ENCODE measurements around the gene NPEPPS. TPM values are rescaled to one million over a fixed set of nuclear protein-coding genes. Genes with fewer than 3 reads are reported as not detected.

NPEPPS gene
- total and polyA plus RNA-seq, 2 of the 8 experiments (the other 6 are each of a cell fraction or from before 2014, with no cell fraction given): 53.6 to 118 TPM

DNA sequence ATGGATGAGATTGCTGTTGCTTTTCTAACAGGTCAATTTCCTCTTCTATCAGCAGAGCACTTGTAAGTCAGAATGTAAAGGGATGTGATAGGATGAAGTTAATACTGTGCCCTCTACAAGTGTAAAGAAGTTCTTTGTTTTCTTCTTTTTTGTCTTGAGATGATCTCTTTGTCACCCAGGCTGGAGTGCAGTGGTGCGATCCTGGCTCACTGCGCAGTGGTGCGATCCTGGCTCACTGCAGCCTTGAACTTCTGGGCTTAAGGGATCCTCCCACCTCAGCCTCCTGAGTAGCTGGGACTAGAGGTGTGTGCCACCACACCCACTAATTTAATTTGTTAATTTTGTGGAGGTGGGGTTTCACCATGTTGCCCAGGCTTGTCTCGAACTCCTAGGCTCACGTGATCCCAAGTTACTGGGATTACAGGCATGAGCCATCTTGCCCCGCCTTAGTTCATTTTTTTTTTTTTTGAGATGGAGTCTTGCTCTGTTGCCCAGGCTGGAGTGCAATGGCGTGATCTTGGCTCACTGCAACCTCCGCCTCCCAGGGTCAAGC is 97.2 kb downstream of the NPEPPS start (continued):
- TF ChIP-seq, protein P1, sequence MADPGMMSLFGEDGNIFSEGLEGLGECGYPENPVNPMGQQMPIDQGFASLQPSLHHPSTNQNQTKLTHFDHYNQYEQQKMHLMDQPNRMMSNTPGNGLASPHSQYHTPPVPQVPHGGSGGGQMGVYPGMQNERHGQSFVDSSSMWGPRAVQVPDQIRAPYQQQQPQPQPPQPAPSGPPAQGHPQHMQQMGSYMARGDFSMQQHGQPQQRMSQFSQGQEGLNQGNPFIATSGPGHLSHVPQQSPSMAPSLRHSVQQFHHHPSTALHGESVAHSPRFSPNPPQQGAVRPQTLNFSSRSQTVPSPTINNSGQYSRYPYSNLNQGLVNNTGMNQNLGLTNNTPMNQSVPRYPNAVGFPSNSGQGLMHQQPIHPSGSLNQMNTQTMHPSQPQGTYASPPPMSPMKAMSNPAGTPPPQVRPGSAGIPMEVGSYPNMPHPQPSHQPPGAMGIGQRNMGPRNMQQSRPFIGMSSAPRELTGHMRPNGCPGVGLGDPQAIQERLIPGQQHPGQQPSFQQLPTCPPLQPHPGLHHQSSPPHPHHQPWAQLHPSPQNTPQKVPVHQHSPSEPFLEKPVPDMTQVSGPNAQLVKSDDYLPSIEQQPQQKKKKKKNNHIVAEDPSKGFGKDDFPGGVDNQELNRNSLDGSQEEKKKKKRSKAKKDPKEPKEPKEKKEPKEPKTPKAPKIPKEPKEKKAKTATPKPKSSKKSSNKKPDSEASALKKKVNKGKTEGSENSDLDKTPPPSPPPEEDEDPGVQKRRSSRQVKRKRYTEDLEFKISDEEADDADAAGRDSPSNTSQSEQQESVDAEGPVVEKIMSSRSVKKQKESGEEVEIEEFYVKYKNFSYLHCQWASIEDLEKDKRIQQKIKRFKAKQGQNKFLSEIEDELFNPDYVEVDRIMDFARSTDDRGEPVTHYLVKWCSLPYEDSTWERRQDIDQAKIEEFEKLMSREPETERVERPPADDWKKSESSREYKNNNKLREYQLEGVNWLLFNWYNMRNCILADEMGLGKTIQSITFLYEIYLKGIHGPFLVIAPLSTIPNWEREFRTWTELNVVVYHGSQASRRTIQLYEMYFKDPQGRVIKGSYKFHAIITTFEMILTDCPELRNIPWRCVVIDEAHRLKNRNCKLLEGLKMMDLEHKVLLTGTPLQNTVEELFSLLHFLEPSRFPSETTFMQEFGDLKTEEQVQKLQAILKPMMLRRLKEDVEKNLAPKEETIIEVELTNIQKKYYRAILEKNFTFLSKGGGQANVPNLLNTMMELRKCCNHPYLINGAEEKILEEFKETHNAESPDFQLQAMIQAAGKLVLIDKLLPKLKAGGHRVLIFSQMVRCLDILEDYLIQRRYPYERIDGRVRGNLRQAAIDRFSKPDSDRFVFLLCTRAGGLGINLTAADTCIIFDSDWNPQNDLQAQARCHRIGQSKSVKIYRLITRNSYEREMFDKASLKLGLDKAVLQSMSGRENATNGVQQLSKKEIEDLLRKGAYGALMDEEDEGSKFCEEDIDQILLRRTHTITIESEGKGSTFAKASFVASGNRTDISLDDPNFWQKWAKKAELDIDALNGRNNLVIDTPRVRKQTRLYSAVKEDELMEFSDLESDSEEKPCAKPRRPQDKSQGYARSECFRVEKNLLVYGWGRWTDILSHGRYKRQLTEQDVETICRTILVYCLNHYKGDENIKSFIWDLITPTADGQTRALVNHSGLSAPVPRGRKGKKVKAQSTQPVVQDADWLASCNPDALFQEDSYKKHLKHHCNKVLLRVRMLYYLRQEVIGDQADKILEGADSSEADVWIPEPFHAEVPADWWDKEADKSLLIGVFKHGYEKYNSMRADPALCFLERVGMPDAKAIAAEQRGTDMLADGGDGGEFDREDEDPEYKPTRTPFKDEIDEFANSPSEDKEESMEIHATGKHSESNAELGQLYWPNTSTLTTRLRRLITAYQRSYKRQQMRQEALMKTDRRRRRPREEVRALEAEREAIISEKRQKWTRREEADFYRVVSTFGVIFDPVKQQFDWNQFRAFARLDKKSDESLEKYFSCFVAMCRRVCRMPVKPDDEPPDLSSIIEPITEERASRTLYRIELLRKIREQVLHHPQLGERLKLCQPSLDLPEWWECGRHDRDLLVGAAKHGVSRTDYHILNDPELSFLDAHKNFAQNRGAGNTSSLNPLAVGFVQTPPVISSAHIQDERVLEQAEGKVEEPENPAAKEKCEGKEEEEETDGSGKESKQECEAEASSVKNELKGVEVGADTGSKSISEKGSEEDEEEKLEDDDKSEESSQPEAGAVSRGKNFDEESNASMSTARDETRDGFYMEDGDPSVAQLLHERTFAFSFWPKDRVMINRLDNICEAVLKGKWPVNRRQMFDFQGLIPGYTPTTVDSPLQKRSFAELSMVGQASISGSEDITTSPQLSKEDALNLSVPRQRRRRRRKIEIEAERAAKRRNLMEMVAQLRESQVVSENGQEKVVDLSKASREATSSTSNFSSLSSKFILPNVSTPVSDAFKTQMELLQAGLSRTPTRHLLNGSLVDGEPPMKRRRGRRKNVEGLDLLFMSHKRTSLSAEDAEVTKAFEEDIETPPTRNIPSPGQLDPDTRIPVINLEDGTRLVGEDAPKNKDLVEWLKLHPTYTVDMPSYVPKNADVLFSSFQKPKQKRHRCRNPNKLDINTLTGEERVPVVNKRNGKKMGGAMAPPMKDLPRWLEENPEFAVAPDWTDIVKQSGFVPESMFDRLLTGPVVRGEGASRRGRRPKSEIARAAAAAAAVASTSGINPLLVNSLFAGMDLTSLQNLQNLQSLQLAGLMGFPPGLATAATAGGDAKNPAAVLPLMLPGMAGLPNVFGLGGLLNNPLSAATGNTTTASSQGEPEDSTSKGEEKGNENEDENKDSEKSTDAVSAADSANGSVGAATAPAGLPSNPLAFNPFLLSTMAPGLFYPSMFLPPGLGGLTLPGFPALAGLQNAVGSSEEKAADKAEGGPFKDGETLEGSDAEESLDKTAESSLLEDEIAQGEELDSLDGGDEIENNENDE (IDR thresholded peaks at IDR 0.05; ENCODE audit: insufficient replicate concordance, low read length): no peak
- TF ChIP-seq GABPA (IDR thresholded peaks at IDR 0.05; ENCODE audit: borderline replicate concordance, insufficient read depth, low read length) (no peak), CHD1 (IDR thresholded peaks at IDR 0.05; ENCODE audit: low read depth, low read length) (no peak), CTBP2 (IDR thresholded peaks at IDR 0.05; ENCODE audit: borderline replicate concordance, insufficient read depth, insufficient read length, low read length) (no peak), YY1 (IDR thresholded peaks at IDR 0.05; ENCODE audit: low read depth, low read length) (no peak), RFX5 (IDR thresholded peaks at IDR 0.05; ENCODE audit: borderline replicate concordance, low read depth, low read length) (no peak), NRF1 (IDR thresholded peaks at IDR 0.05; ENCODE audit: low read depth, low read length) (no peak), GTF2F1 (IDR thresholded peaks at IDR 0.05; ENCODE audit: borderline replicate concordance, low read depth, low read length) (no peak), SP1 (IDR thresholded peaks at IDR 0.05; ENCODE audit: low read depth, low read length) (no peak)
- TF ChIP-seq, protein P2, sequence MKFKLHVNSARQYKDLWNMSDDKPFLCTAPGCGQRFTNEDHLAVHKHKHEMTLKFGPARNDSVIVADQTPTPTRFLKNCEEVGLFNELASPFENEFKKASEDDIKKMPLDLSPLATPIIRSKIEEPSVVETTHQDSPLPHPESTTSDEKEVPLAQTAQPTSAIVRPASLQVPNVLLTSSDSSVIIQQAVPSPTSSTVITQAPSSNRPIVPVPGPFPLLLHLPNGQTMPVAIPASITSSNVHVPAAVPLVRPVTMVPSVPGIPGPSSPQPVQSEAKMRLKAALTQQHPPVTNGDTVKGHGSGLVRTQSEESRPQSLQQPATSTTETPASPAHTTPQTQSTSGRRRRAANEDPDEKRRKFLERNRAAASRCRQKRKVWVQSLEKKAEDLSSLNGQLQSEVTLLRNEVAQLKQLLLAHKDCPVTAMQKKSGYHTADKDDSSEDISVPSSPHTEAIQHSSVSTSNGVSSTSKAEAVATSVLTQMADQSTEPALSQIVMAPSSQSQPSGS (IDR thresholded peaks at IDR 0.05; ENCODE audit: low read length): no peak

Data from H1 (cell line).